Thyroid gland (tissue), 4 donors: Measurements from ENCODE around the gene SNAP47. TPM values are rescaled to one million over a fixed set of nuclear protein-coding genes. Genes with fewer than 3 reads are reported as not detected.

Experiments
- DNase-seq, 2 donors: peaks; one replicate each; pipeline ENCODE4 v3.0.0-alpha.2; 2019
- H3K27ac ChIP-seq, 3 donors: fragments of 200-600 bp; sonication (generic); 1 replicate in 2 of 3; 2 replicates in 1 of 3; pipeline ENCODE4 v1.5.1; 2016 to 2019; ENCODE audit warnings: mild to moderate bottlenecking in 1 of 3, moderate library complexity in 1 of 3
- H3K27me3 ChIP-seq: fragments of 200-600 bp; sonication (generic); one replicate; pipeline ENCODE4 v1.5.1; 2019
- H3K36me3 ChIP-seq, 2 donors: fragments of 200-600 bp; sonication (generic); one replicate each; pipeline ENCODE4 v1.5.1; 2016 to 2019
- H3K4me1 ChIP-seq, 2 donors: fragments of 200-600 bp; sonication (generic); one replicate each; pipeline ENCODE4 v1.5.1; 2017 to 2019
- H3K4me3 ChIP-seq, 3 donors: fragments of 200-600 bp; sonication (generic); replicated peaks in 1 of 3; 1 replicate in 2 of 3; 2 replicates in 1 of 3; pipeline ENCODE4 v1.5.1; 2016; ENCODE audit warnings: mild to moderate bottlenecking in 1 of 3
- H3K9me3 ChIP-seq: fragments of 200-600 bp; sonication (generic); one replicate; pipeline ENCODE4 v1.5.1; 2017
- POLR2A ChIP-seq, 2 donors: fragments of 450-650 bp; IDR thresholded peaks; one replicate each; pipeline ENCODE4 v1.6.1; 2017; ENCODE audit warnings: antibody characterized with exemption in 2 of 2, mild to moderate bottlenecking in 2 of 2, moderate library complexity in 1 of 2
- WGBS, 2 donors: methylation state at CpG; one replicate each; pipeline ENCODE4 v1.1.5; 2017; 5-methylcytosine and 5-hydroxymethylcytosine counted together
- intact Hi-C: fragments of 100-400 bp; cut with DNase I; formaldehyde crosslinking; loops from one replicate; pipeline ENCODE4 v1.15.1; 2023
- total RNA-seq, 4 donors: library from RNA; depleted of rRNA; stranded (reverse); fragments of >200 nt; gene quantifications; one replicate each; pipeline ENCODE4 v1.2.3, GENCODE V29; 2016
- TF ChIP-seq, protein P1 (sequence below), 6 experiments: fragments of 200-600 bp in 3 of 6; fragments of 450-650 bp in 3 of 6; sonication (generic) in 3 of 6; IDR thresholded peaks; one replicate each; pipeline ENCODE4 v1.5.1; 2016 to 2019; ENCODE audit warnings: antibody characterized with exemption in 6 of 6, mild to moderate bottlenecking in 2 of 6, inconsistent platforms in 1 of 6, moderate library complexity in 1 of 6

The SNAP47 gene
- total RNA-seq, 4 donors from 2014 or later, result 50.4 to 72.6 (median 65.0) TPM

DNA sequence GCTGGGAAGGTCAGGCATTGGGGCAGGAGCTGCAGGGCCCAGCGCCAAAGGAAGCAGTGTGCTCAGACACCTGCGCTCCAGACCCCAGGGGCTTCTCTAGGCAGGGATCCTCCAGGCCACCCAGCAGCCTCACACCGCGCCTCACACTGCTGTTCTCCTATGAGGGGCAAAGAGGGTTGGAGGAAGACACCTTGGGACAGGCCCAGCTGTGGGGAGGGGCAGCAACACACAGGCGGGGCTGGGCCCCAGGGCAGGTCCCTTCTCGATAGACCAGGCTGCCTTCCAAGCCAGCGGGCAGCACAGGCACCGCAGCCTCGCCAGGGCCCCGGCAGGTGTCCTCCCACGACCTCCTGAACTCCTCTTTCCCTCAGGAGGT is 59.6 kb downstream of the SNAP47 start:
- H3K9me3 ChIP-seq, result no peaks in the 10 kb centered on the region
- no peaks in the 10 kb centered on the region for H3K27me3 ChIP-seq
- peaks cover 0 to 10% of the 10 kb centered on the region in 2 donors for H3K4me1 ChIP-seq
- H3K27ac ChIP-seq, result no peak overlapping the region
- DNase-seq, result no peak
- H3K4me3 ChIP-seq, result no peak overlapping the region
- TF ChIP-seq POLR2A (IDR thresholded peaks at IDR 0.05), result no peak
- TF ChIP-seq, protein P1, sequence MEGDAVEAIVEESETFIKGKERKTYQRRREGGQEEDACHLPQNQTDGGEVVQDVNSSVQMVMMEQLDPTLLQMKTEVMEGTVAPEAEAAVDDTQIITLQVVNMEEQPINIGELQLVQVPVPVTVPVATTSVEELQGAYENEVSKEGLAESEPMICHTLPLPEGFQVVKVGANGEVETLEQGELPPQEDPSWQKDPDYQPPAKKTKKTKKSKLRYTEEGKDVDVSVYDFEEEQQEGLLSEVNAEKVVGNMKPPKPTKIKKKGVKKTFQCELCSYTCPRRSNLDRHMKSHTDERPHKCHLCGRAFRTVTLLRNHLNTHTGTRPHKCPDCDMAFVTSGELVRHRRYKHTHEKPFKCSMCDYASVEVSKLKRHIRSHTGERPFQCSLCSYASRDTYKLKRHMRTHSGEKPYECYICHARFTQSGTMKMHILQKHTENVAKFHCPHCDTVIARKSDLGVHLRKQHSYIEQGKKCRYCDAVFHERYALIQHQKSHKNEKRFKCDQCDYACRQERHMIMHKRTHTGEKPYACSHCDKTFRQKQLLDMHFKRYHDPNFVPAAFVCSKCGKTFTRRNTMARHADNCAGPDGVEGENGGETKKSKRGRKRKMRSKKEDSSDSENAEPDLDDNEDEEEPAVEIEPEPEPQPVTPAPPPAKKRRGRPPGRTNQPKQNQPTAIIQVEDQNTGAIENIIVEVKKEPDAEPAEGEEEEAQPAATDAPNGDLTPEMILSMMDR (IDR thresholded peaks at IDR 0.05), result no peak
- intact Hi-C loops, result no loop called here
- 52% methylated on average over 9 of the region's 11 CpGs for WGBS, 2 donors
- H3K36me3 ChIP-seq, result no peaks in the 10 kb centered on the region

- Histone ChIP-seq H3K9me3 (no peaks in the 10 kb centered on the region), H3K27me3 (no peaks in the 10 kb centered on the region), H3K4me3 (no peak overlapping the region), H3K36me3 (no peaks in the 10 kb centered on the region), H3K27ac (no peak overlapping the region), H3K4me1 (peaks cover 0 to 10% of the 10 kb centered on the region in 2 donors)
- TF ChIP-seq POLR2A (IDR thresholded peaks at IDR 0.05), result no peak
- TF ChIP-seq, protein P1 (IDR thresholded peaks at IDR 0.05), result no peak
- 92 to 100% methylated on average over 2 to 3 of the region's 6 CpGs for WGBS, 2 donors
- intact Hi-C loops, result no loop called here
- no peak for DNase-seq
Measured at GRCh38 chr1:227795732-227796131, 60.5 kb downstream of the SNAP47 start.

DNA sequence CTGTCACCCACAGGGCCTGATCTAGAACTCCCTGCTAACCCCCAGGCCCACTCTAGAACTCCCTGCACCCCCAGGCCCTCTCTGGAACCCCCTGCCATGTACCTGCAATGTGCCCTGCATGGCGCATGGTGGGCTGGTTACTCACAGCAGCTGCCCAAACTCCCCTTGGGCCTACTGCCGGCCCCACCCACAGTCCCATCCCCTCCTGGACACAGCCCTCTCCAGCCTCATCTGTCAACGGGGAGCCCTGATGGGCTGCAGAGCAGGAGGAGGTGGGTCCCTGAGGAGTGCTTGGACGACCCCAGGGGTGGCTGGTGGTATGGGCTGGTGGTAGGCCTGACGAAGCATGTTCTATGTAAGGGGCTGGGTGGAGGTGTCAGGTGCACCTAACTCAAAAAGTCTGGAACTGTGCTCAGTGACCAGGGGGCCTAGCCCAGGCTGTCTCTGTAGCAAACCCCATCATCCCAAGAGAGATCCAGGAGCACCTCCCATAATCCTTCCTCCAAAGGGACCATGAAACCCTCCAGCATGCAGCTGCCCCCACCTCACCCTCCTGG is 61.2 kb downstream of the SNAP47 start:
- no peak overlapping the region for H3K27ac ChIP-seq
- TF ChIP-seq POLR2A (IDR thresholded peaks at IDR 0.05), result no peak
- TF ChIP-seq, protein P1 (IDR thresholded peaks at IDR 0.05), result no peak
- H3K4me3 ChIP-seq, result no peak overlapping the region
- no peaks in the 10 kb centered on the region for H3K36me3 ChIP-seq
- intact Hi-C loops, result no loop called here
- H3K9me3 ChIP-seq, result no peaks in the 10 kb centered on the region
- 80 to 83% methylated on average over 5 of the region's 5 CpGs for WGBS, 2 donors
- H3K27me3 ChIP-seq, result no peaks in the 10 kb centered on the region
- DNase-seq, result no peak
- peaks cover 0 to 10% of the 10 kb centered on the region in 2 donors for H3K4me1 ChIP-seq

GRCh38 chr1:227797144-227797543 is 61.9 kb downstream of the SNAP47 start:
- TF ChIP-seq, protein P1 (IDR thresholded peaks at IDR 0.05), result no peak
- no peak for TF ChIP-seq POLR2A (IDR thresholded peaks at IDR 0.05)
- DNase-seq, result no peak
- Histone ChIP-seq H3K4me3 (no peak overlapping the region), H3K9me3 (no peaks in the 10 kb centered on the region), H3K27me3 (no peaks in the 10 kb centered on the region), H3K4me1 (peaks cover 0 to 10% of the 10 kb centered on the region in 2 donors), H3K36me3 (no peaks in the 10 kb centered on the region), H3K27ac (no peak overlapping the region)
- intact Hi-C loops, result no loop called here
- WGBS, 2 donors, result 80 to 87% methylated on average over 3 of the region's 3 CpGs

DNA sequence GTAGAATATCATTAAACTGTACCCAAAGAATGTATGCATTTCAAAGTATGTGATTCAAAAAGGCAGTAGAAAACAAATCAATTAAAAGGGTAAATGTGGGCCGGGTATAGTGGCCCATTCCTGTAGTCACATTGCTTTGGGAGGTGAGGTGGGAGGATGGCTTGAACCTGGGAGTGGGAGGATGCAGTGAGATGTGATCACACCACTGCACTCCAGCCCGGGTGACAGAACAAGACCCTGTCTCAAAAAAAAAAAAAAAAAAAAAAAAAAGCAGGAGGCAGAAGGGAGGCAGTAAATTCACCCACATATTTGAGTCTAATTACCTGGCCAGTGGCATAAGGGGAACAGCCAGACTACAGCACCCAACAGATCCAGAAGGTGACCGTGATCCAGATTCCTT is 62.4 kb downstream of the SNAP47 start:
- Histone ChIP-seq H3K4me3 (no peak overlapping the region), H3K9me3 (no peaks in the 10 kb centered on the region), H3K36me3 (no peaks in the 10 kb centered on the region), H3K27ac (no peak overlapping the region), H3K4me1 (peaks cover 0 to 10% of the 10 kb centered on the region in 2 donors), H3K27me3 (no peaks in the 10 kb centered on the region)
- no peak for TF ChIP-seq POLR2A (IDR thresholded peaks at IDR 0.05)
- TF ChIP-seq, protein P1 (IDR thresholded peaks at IDR 0.05), result no peak
- intact Hi-C loops, result no loop called here
- DNase-seq, result no peak
- WGBS, 2 donors, result 84 to 85% methylated on average over 3 of the region's 3 CpGs
